ENCODE results near the gene ZBTB11.
A peak's percentile ranks its signal among the peaks of the same experiment; 100 is the strongest.
"Not testable (repeated sequence)": the region's sequence is repeated elsewhere in the genome, so short reads cannot be mapped to it uniquely, and the experiment has no call there.

Gene ZBTB11

GRCh38 chr3:101676765-101677435 is at the start of gene ZBTB11:
Gene ZBTB11 (minus strand): TSS chr3:101677132. CDS start chr3:101676914, 218 bp downstream.
- peak; percentile 100 for DNase-seq (ENCODE audit: low read depth)

GRCh38 chr3:101725890-101726275 is 49.0 kb upstream of the ZBTB11 start:
- DNase-seq (ENCODE audit: low read depth) = no peak

GRCh38 chr3:101725194-101725889 is 48.4 kb upstream of the ZBTB11 start:
- DNase-seq (ENCODE audit: low read depth) = no peak

GRCh38 chr3:101724329-101725193 is 47.6 kb upstream of the ZBTB11 start, which contains the start of gene CEP97:
Gene CEP97 (plus strand): TSS chr3:101724614. CDS start chr3:101724677, 63 bp downstream.
- DNase-seq (ENCODE audit: low read depth) = peak; percentile 78

GRCh38 chr3:101722394-101723173 is 45.7 kb upstream of the ZBTB11 start:
- no peak for DNase-seq (ENCODE audit: low read depth)

GRCh38 chr3:101720851-101721840 is 44.2 kb upstream of the ZBTB11 start:
- DNase-seq (ENCODE audit: low read depth) = no peak

- DNase-seq (ENCODE audit: low read depth) = no peak
These were observed 42.8 kb upstream of the ZBTB11 start for GRCh38 chr3:101719604-101720185.

GRCh38 chr3:101718455-101718854 is 41.5 kb upstream of the ZBTB11 start:
- no peak for DNase-seq (ENCODE audit: low read depth)

GRCh38 chr3:101709126-101709525 is 32.2 kb upstream of the ZBTB11 start:
- no peak for DNase-seq (ENCODE audit: low read depth)

GRCh38 chr3:101704639-101705038 is 27.7 kb upstream of the ZBTB11 start:
- DNase-seq (ENCODE audit: low read depth) = not testable (repeated sequence)

GRCh38 chr3:101703169-101703568 is 26.2 kb upstream of the ZBTB11 start:
- no peak for DNase-seq (ENCODE audit: low read depth)

GRCh38 chr3:101702726-101703125 is 25.8 kb upstream of the ZBTB11 start:
- DNase-seq (ENCODE audit: low read depth) = no peak

GRCh38 chr3:101701696-101702634 is 25.0 kb upstream of the ZBTB11 start:
- no peak for DNase-seq (ENCODE audit: low read depth)

GRCh38 chr3:101695779-101696372 is 18.9 kb upstream of the ZBTB11 start:
- no peak for DNase-seq (ENCODE audit: low read depth)

GRCh38 chr3:101694836-101695235 is 17.9 kb upstream of the ZBTB11 start:
- not testable (repeated sequence) for DNase-seq (ENCODE audit: low read depth)

GRCh38 chr3:101693540-101693939 is 16.6 kb upstream of the ZBTB11 start:
- not testable (repeated sequence) for DNase-seq (ENCODE audit: low read depth)

- not testable (repeated sequence) for DNase-seq (ENCODE audit: low read depth)
These were observed 15.0 kb upstream of the ZBTB11 start for GRCh38 chr3:101691685-101692671.
